Activated T-helper 9 cell treated with anti-CD3 and anti-CD28 coated beads, Interleukin-2, amount 50 U/mL, for 16 hours (primary cell): ENCODE measurements around the gene USP25.

Source experiments
- DNase-seq: peaks from one replicate; pipeline ENCODE4 v3.0.0-alpha.2; 2020; ENCODE audit warnings: low read depth

USP25 gene

GRCh38 chr21:15857740-15858139 lies 128.0 kb downstream of the USP25 start:
- no peak for DNase-seq

- no peak for DNase-seq
Observed at GRCh38 chr21:15860541-15860940, 130.8 kb downstream of the USP25 start.

- no peak for DNase-seq
Observed at GRCh38 chr21:15868940-15869339, 139.2 kb downstream of the USP25 start.

DNA sequence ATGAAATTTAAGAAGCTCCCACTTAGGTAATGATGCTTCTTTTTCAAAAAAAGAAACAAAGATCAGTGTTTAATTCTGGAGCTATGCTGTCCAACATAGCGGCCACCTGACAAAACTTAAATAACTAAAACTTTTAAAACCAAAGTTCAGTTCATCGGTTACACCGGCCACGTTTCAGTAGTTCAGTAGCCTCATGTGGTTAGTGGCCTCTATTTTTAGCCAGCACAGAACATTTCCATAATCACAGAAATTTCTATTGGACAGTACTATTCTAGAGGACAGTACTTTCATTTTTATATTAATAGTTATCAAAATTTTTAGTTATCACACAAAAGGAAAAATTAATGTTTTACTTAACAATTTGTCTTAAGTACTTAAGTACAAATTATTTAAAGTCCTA lies 141.0 kb downstream of the USP25 start:
- no peak for DNase-seq

DNA sequence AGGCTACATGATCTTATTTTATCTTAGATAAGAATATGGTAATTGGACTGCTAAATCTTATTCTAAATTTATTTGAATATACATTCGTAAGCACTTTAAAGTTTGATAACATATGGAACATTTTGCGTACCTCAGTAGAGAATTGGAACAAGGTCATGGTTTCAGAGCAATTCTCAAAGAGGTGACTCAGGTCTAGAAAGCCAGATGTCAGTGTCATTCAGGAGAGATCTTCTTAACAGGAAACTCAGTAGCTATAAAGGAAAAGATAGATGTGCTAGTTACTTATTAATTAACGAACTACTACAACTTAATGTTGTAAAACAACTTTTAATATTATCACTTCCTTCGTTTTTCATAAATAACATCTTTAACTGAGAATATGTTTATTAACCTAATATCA lies 142.5 kb downstream of the USP25 start:
- DNase-seq, result no peak

DNA sequence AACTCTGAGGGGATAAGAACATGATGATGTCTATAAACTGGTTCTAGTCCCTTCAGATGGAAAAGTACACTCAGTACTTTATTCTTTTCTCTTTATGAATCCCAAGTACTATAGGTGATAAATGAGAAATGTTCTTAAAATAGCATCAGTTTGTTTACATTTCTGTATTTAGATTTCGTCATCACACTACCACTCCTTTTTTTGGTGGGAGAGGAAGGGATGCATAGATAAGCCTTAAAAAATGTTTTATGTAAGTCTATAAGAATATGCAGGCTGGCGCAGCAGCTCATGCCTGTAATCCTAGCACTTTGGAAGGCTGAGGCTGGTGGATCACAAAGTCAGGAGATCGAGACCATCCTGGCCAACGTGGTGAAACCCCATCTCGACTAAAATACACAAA lies 144.8 kb downstream of the USP25 start:
- DNase-seq, result no peak

GRCh38 chr21:15875286-15875685 lies 145.5 kb downstream of the USP25 start:
- no peak for DNase-seq

- no peak for DNase-seq
Observed at GRCh38 chr21:15893902-15894301, 164.1 kb downstream of the USP25 start.

DNA sequence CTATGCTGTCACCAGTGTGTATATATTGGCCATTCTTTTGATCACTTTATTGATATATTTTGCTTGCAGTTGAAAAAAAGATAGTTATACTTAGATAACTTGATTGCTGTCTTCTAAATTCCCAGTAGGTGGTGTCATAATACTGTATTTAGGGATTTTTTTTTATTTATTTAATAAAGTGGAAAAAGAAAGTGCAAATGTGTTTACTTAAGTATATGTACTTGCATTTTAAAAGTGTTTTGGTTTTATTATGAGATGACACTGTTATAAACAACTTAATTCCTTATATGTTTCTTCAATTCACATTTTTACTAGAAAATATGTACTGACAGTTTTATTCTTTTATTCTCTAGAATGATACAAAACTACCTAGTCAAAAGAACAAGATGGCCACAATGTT lies 164.8 kb downstream of the USP25 start:
- no peak for DNase-seq

GRCh38 chr21:15895142-15896106 lies 165.6 kb downstream of the USP25 start:
- DNase-seq, result no peak

DNA sequence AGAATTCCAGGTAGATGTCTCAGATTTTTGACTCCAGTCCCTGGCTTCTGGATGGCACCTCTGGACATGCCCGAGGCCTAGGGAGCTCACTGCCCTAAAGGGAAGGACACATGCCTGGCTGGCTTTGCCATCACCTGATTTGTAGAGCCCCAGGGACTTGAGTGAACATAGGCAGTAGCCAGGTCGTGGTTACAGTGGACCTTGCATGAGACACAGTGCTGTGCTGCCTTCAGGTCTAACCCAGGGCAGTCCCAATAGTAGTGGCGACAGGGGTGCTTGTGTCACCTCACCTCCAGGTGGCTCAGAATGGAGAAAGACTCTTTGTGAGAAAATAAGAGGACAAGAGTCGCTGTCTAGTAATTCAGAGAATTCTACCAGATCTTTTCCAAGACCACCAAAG lies 166.7 kb downstream of the USP25 start:
- no peak for DNase-seq

DNA sequence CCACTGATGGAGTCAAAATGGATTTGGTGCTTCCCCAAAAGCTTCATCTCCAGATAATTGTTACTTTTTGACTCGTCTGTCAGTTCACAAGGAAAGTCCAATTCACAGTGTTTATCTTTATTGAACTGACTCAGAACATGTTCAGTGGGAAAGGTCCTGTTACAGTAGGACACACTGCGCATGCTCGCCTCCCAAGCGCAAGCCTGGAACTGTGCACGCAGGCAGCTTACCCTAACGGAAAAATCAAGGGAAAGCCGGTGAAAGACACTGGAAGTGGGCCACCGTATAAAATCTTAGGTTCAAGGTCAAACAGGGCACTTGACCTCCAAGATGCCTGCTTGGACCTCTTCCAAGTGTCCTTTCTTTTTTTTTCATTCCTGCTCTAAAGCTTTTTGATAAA lies 174.6 kb downstream of the USP25 start:
- no peak for DNase-seq

DNA sequence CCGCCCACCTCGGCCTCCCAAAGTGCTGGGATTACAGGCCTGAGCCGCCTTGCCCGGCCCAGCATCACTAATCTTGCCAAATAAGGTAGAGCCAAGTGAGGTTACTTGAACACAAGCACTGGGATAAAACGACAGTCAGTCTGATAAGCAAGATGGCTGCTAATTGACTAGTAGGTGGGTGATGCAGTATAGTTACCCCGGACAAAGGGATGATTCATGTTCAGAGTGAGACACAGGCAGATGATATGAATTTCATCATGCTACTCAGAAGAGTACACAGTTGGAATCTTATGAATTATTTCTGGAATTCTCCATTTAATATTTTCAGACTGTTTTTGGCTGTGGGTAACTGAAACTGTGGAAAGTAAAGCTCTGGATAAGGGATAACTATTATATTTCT lies 178.4 kb downstream of the USP25 start:
- DNase-seq, result no peak

- DNase-seq, result no peak
Observed at GRCh38 chr21:15928196-15928595, 198.4 kb downstream of the USP25 start.

- DNase-seq, result no peak
Observed at GRCh38 chr21:15928686-15929425, 199.1 kb downstream of the USP25 start.

- no peak for DNase-seq
Observed at GRCh38 chr21:15929536-15929935, 199.8 kb downstream of the USP25 start.
